Measurements from ENCODE around the gene RPLP2.
A peak's percentile ranks its signal among the peaks of the same experiment; 100 is the strongest.

The RPLP2 gene

GRCh38 chr11:773830-774229, 35.9 kb upstream of the RPLP2 start:
- no peak for DNase-seq (ENCODE audit: low spot score)

DNA sequence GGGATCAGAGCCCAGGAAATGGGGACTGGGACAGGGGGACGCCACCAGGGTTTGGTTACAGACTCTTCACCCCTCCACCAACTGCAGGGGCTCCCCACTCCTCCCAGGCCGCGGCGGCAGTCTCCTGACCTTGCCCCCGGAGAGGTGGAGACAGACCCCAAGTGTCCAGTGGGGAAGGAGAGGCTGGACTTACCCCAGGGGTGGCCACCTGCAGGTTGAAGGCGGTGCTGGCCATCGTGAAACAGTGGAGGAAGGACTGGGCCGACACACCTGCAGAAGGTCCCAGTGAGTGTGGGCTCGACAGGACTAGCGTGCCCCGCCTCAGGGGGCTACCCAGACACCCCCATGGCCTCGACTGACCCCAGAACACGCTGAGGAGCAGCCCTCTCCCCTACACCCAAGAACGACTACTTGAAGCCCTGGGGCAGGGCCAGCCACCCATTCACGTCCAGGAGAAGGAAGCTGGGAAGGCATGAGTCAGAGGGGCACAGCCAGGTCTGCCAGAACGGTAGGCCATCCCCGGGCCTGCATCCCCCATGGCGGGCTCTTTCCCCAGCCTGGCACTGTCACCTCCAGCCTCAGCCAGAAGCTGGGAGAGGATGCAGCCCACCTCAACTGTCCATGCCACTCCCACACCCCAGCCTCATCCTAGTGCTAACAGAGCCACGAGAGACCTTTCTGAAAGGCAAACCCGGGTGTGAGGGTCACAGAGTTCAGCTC, 34.7 kb upstream of the RPLP2 start:
- DNase-seq (ENCODE audit: low spot score): no peak

- DNase-seq (ENCODE audit: low spot score): no peak
Measured at GRCh38 chr11:776263-776560, 33.6 kb upstream of the RPLP2 start.

DNA sequence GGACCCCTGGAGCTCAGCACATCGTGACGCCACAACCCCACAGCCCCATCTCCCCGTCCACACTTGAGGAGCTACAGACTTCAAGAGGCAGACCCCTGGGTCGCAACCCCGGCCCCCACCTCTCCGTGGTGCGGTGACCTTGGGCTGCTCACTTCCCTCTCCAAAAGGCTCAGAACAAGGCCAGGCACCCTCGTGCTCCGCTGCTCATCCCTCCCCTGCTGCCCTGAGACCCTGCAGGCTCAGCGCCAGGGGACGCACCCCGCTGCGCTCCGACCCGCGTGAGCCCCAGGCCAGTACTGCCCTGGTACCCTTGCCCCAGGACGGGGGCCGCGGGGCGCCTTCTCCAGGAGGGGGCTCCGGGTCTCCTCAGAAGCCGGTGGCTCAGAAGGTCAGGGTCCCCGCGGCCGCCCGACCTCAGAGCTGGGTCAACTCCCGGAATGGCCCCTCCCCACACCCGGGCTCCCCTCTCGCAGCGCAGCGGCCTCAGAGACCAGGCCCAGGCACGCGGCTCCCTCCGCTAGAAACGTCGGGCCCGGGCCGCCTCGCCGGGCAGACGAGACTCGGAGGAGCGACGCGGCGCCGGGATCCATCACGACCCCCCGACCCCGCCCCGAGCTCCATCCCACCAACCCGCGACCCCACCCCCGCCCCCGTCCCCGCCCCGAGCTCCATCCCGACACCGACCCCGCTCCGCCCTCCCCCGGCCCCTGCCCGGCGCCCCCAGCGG, 33.0 kb upstream of the RPLP2 start:
- no peak for DNase-seq (ENCODE audit: low spot score)

- DNase-seq (ENCODE audit: low spot score): peak; percentile 95
Measured at GRCh38 chr11:777288-778255, 32.2 kb upstream of the RPLP2 start, which contains the start of gene GATD1. GATD1 (minus strand) TSS chr11:777487; CDS start chr11:777462, 25 bp downstream.

DNA sequence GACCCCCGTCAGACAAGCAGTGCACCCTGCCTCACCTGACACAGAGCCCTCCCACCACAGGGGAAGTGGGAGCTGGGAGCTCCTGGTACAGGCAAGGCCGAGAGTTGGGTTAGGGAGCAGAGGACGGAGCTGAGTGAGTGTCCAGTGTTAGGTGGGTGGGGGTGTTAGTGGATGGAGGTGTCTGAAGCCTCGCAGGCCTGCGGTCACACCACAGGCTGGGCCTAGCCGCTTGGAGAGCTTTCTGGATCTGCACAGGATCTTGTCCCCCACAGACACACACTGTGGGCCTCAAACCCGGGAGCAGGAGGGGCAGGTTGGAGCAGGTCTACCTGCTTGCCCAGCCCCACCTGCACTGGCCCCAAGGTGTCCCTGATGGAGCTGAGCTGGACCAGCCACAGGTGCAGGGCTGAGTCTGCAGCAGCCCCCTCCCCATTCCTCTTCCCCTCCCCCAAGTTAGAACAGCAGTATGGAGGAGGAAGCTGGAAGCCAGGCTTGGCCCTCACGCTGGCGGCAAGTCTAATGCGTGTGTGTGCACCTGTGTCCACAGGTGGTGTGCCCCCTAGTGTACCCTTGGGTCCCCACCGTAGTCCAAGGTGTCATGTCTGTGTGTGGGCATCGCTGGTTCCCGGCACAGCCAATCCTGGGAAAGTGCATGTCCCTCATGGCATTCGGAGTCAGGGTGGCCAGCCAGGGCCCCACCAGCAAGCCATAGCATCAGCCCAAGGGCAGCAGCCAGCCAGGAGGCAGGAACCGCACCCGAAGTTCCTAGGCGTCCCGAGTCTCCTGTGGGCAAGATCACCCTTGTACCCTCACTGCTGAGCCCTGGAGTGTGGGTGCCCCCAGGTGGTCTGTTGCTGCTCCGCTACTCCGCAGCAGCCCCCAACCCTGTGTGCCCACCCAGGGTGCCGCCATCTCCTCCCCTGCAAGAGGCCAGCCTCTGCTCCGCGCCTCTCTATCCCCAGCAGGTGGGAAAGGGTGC, 30.5 kb upstream of the RPLP2 start:
- DNase-seq (ENCODE audit: low spot score): no peak

DNA sequence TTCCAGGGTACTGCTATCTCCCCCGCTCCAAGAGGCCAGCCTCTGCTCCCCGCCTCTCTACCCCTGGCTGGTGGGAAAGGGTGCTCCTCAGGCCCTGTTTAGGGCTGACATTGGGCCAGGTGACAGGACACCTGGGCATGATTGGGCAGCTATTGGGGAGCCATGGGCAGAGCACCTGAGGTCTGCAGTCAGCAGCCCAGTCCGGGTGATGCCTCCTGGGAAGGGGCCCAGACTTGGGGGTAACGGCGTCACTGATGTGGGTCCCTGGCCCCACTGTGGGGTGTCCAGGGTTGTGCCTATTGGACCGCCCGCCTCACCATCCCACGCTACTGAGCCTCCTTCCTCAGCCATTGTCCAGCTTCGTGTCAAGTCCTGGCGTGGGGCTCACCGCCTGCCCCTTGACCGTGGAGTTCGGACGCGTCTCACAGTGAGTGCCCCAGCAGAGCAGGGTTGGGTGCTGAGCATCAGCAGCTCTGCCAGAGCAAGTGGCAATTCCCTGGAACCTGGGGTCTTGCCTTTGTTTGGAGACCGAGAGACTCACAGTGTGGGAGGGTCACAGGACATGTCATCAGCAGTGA, 29.7 kb upstream of the RPLP2 start:
- no peak for DNase-seq (ENCODE audit: low spot score)

DNA sequence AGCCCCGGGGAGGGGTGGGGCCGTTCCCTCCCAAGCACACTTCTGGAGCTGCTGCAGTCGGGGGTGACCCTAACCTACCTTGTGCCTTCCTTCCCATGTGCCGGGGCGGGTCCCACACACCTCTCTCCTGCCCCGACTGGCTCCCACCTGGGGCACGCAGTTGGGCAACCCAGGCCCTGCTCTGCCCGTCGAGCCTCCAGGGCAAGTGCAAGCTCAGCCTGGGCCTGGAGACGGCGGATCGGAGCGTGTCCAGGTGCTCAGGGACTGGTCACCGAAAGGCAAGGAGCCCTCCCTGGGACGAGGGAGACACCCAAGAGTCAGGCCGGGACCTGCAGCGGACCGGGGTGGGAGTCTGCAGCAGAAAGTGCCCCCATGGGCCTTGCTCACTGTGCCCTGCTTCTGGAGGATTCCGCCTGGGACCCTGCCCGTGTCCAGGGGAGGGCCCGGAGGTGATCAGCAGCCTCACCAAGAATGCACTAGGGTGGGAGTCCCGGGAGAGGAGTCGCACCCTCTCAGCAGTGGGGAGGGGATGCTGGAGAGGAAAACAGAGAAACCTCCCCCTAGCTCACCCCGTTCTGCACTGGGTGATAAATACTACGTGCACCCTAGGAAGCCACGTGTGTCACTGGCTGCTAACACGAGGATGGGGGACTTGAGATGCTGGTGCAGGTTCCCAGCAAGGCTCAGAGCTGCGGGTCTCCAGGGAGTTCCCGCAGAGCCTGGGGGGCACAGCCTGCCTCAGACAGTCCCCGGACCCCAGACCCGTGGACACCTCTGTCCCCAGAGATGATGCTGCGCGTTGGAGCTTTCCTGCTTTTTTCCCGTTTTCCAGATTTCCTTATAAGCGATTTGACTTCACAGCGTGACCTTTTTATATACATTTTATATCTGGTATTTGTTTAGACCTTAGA, 27.2 kb upstream of the RPLP2 start:
- no peak for DNase-seq (ENCODE audit: low spot score)

GRCh38 chr11:783581-784015, 26.2 kb upstream of the RPLP2 start:
- DNase-seq (ENCODE audit: low spot score): no peak

DNA sequence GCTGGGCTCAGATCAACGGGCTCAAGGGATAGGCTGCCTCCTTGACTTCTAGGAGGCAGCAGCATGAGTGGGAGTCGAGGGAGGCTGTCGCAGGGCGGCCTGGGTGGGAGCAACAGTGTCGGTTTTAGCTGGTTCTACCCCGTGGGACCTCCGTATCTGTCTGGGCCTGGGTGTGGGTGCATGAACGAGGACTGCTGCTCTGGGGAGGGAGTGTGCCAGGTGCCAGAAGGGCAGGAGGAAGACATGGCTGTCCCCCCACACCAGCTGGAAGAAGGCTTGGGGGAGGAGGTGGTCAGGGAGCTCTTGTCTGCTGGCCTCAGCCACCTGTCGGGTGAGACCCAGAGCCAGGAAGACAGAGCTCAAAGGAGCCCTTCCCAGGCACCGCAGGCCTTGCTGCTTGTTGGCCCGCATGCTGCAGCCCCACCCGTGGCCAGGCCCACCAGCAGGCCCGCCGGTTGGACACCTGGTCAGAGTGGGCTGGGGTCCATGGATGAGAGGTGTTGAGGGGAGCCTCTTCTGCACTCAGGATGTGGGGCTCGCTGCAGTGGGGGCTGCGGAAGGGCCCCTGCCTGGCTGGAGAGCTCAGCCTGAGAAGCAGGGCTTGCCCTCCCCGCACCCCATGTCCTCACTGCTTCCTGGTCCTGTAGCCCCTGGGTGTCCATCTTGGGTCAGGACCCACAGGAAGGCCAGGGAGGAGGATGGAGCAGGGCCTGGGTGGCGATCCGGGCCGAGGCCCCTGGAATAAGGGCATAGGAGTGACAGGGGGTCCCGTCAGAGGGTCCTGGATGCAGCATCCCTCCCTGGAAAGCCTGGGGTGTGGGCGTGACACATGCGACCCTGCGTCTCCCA, 23.3 kb upstream of the RPLP2 start:
- no peak for DNase-seq (ENCODE audit: low spot score)

- no peak for DNase-seq (ENCODE audit: low spot score)
Measured at GRCh38 chr11:787084-787675, 22.6 kb upstream of the RPLP2 start.

DNA sequence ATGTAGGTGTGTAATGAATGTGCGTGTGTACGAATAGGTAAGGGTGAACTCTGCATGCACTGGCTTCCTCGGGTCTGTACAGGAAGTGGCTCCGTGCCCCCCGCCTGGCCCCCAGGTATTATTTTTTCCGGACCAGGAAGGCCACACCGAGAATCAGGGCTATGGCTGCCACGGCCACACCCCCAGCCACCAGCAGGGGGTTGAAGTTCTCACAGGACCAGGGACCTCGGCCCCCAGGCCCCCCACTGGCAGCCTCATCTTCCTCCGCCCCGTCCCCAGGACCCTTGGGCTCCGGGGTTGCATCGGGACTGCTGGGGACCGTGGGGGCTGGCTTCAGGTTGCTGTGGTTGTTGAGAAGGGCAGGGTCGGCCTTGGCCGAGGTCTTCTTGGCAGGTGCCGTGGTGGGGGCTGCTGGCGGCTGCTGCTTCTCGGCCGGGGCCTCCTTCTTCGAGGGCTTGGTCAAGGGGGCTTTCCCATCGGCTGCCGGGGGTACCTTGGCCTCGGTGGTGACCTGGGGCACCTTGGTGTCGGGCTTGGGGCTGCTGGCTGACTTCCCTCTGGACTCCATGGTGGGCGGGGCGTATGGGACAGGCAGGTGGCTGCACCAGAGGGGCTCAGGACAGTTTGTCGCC, 21.6 kb upstream of the RPLP2 start:
- DNase-seq (ENCODE audit: low spot score): no peak

GRCh38 chr11:788953-789940, 20.5 kb upstream of the RPLP2 start:
- DNase-seq (ENCODE audit: low spot score): no peak

DNA sequence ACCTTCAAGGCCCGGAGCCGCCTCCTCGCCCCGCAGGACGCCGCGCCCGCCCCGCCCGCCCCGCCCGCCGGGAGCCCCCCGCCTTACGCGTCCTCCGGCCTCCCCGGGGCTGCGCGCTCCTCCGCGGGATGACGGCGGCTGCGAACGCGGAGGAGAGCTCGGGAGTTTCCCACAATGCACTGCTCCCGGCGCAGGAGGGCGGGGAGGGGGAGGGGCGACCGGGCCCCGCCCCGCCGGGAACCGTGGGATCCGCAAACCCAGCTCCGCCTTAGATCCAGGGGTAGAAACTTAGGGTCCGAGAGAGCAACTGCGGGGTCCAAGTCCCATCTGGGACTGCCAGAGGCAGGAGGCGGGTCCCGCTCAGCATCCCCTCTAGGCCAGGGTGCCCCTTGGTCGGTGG, 19.8 kb upstream of the RPLP2 start, which contains the start of gene CEND1:
Gene CEND1, minus strand, starts transcription at position 148 of the 400 bp plus-strand sequence. CDS start 1,514 bp downstream, outside the sequence.
- no peak for DNase-seq (ENCODE audit: low spot score)

GRCh38 chr11:790721-791564, 18.8 kb upstream of the RPLP2 start:
- no peak for DNase-seq (ENCODE audit: low spot score)
